OCI-LY1 (cell line): Measurements from ENCODE around the gene FLNC.

Experiments used
- H2AFZ ChIP-seq: fragments of 200-600 bp; sonication (generic), shearing (Covaris generic); 2 replicates; pipeline ENCODE4 v1.6.0; 2014; ENCODE audit warnings: antibody characterized with exemption, mild to moderate bottlenecking, low read length
- H3F3A ChIP-seq: fragments of 200-600 bp; sonication (generic), shearing (Covaris generic); 2 replicates; pipeline ENCODE4 v1.6.0; 2014; ENCODE audit warnings: mild to moderate bottlenecking, antibody characterized with exemption, low read length, moderate library complexity; ENCODE audit not compliant: insufficient read depth
- H3K27ac ChIP-seq: fragments of 200-600 bp; sonication (generic); 2 replicates; pipeline ENCODE4 v1.5.1; 2014; ENCODE audit warnings: low read length, mixed run types, mild to moderate bottlenecking, low read depth; ENCODE audit not compliant: poor library complexity, severe bottlenecking
- H3K27me3 ChIP-seq: fragments of 200-600 bp; sonication (generic); 2 replicates; pipeline ENCODE4 v1.6.0; 2014; ENCODE audit warnings: antibody characterized with exemption, mild to moderate bottlenecking, low read length, moderate library complexity; ENCODE audit not compliant: insufficient read depth
- H3K36me3 ChIP-seq: fragments of 200-600 bp; sonication (generic); 2 replicates; pipeline ENCODE4 v1.6.1; 2014; ENCODE audit warnings: mild to moderate bottlenecking, antibody characterized with exemption, low read length, moderate library complexity, mixed read lengths; ENCODE audit not compliant: insufficient read depth
- H3K4me1 ChIP-seq: fragments of 200-600 bp; sonication (generic); 2 replicates; pipeline ENCODE4 v1.5.1; 2014; ENCODE audit warnings: mild to moderate bottlenecking, low read length, moderate library complexity; ENCODE audit not compliant: insufficient read depth, severe bottlenecking
- H3K4me2 ChIP-seq: fragments of 200-600 bp; sonication (generic), shearing (Covaris generic); 2 replicates; pipeline ENCODE4 v1.6.1; 2014; ENCODE audit warnings: low read length
- H3K4me3 ChIP-seq: fragments of 200-600 bp; sonication (generic); 2 replicates; pipeline ENCODE4 v1.5.1; 2014; ENCODE audit warnings: low read length, low read depth, mild to moderate bottlenecking, mixed read lengths; ENCODE audit not compliant: poor library complexity, severe bottlenecking
- H3K79me2 ChIP-seq: fragments of 200-600 bp; shearing (Covaris generic); 2 replicates; pipeline ENCODE4 v1.6.1; 2016; ENCODE audit warnings: mixed run types, low read length, mixed read lengths; ENCODE audit not compliant: insufficient read depth
- H3K9ac ChIP-seq: fragments of 200-600 bp; sonication (generic), shearing (Covaris generic); 2 replicates; pipeline ENCODE4 v1.6.1; 2014; ENCODE audit warnings: mild to moderate bottlenecking, low read length, mixed read lengths
- H3K9me2 ChIP-seq: fragments of 200-600 bp; sonication (generic), shearing (Covaris generic); 2 replicates; pipeline ENCODE4 v1.6.1; 2014; ENCODE audit warnings: low read depth, mild to moderate bottlenecking, low read length, mixed read lengths
- H3K9me3 ChIP-seq: fragments of 200-600 bp; shearing (Covaris generic); 2 replicates; pipeline ENCODE4 v1.6.1; 2014; ENCODE audit warnings: low read length, mixed read lengths
- H4K20me1 ChIP-seq: fragments of 200-600 bp; sonication (generic), shearing (Covaris generic); 2 replicates; pipeline ENCODE4 v1.6.0; 2016; ENCODE audit warnings: mild to moderate bottlenecking, low read length; ENCODE audit not compliant: insufficient read depth
- EZH2 ChIP-seq: fragments of 200-600 bp; sonication (generic), shearing (Covaris generic); IDR thresholded peaks from 2 replicates; pipeline ENCODE4 v1.8.0; 2017; ENCODE audit warnings: borderline replicate concordance, mixed run types, mild to moderate bottlenecking, antibody characterized with exemption, low read length, moderate library complexity, mixed read lengths
- TF ChIP-seq, protein P1 (sequence below): fragments of 200-600 bp; sonication (generic), shearing (Covaris generic); IDR thresholded peaks from 2 replicates; pipeline ENCODE4 v1.5.1; 2017; ENCODE audit warnings: mild to moderate bottlenecking, antibody characterized with exemption, low read length, moderate library complexity, mixed read lengths

The FLNC gene

DNA sequence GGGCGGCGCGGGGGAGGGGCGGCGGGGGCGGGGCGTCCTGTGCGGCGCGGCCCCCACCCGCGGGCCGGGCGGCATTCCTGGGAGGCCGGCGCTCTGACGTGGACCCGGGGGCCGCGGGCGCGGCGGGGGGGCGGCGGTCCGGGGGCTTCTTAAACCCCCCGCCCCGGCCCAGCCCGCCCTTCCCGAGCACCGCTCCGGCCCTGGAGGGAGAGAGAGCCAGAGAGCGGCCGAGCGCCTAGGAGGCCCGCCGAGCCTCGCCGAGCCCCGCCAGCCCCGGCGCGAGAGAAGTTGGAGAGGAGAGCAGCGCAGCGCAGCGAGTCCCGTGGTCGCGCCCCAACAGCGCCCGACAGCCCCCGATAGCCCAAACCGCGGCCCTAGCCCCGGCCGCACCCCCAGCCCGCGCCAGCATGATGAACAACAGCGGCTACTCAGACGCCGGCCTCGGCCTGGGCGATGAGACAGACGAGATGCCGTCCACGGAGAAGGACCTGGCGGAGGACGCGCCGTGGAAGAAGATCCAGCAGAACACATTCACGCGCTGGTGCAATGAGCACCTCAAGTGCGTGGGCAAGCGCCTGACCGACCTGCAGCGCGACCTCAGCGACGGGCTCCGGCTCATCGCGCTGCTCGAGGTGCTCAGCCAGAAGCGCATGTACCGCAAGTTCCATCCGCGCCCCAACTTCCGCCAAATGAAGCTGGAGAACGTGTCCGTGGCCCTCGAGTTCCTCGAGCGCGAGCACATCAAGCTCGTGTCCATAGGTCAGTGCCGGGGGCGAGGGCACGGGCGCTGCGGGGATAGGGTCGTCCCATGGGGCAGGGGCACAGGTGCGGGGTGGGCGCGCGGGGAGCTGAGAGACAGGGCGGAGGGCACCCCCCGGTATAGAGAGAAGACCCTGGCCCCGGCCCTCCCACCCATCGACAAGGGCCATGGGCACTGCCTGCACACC lies at the start of gene FLNC:
Gene FLNC (plus strand): TSS at position 176 of the 947 bp plus-strand sequence. CDS start 232 bp downstream, at position 408.
- H3K4me1 ChIP-seq, result no peaks in the 10 kb centered on the region
- TF ChIP-seq, protein P1, sequence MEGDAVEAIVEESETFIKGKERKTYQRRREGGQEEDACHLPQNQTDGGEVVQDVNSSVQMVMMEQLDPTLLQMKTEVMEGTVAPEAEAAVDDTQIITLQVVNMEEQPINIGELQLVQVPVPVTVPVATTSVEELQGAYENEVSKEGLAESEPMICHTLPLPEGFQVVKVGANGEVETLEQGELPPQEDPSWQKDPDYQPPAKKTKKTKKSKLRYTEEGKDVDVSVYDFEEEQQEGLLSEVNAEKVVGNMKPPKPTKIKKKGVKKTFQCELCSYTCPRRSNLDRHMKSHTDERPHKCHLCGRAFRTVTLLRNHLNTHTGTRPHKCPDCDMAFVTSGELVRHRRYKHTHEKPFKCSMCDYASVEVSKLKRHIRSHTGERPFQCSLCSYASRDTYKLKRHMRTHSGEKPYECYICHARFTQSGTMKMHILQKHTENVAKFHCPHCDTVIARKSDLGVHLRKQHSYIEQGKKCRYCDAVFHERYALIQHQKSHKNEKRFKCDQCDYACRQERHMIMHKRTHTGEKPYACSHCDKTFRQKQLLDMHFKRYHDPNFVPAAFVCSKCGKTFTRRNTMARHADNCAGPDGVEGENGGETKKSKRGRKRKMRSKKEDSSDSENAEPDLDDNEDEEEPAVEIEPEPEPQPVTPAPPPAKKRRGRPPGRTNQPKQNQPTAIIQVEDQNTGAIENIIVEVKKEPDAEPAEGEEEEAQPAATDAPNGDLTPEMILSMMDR, result no peak
- peak; percentile 29; the same call in 1 of the 2 replicates for TF ChIP-seq EZH2
- H3K27ac ChIP-seq, result no peak within 1 kb of the TSS
- H3K36me3 ChIP-seq, result no peaks in the 10 kb centered on the region
- no peak within 1 kb of the TSS for H3K4me3 ChIP-seq
- H3K27me3 ChIP-seq, result peaks cover 25% of the 10 kb centered on the region
- no peak within 1 kb of the TSS for H2AFZ ChIP-seq
- H3K9me3 ChIP-seq, result no peaks in the 10 kb centered on the region
- H3F3A ChIP-seq, result no peaks in the 10 kb centered on the region
- H3K9ac ChIP-seq, result no peak within 1 kb of the TSS
- no peaks in the 10 kb centered on the region for H4K20me1 ChIP-seq
- no peaks in the 10 kb centered on the region for H3K79me2 ChIP-seq
- peak within 1 kb of the TSS; percentile 13; the same call in 1 of the 2 replicates for H3K4me2 ChIP-seq
- H3K9me2 ChIP-seq, result no peaks in the 10 kb centered on the region

GRCh38 chr7:128781126-128781525 lies 49.1 kb upstream of the FLNC start:
- no peaks in the 10 kb centered on the region; the same call in 1 of the 2 replicates for H3K36me3 ChIP-seq
- H3K27me3 ChIP-seq, result peaks cover 6% of the 10 kb centered on the region; the same call in 1 of the 2 replicates
- no peak overlapping the region for H3K27ac ChIP-seq
- no peaks in the 10 kb centered on the region for H3K9me2 ChIP-seq
- no peaks in the 10 kb centered on the region for H3K79me2 ChIP-seq
- no peak overlapping the region for H3K9ac ChIP-seq
- H3F3A ChIP-seq, result no peaks in the 10 kb centered on the region
- H3K9me3 ChIP-seq, result peaks cover 17% of the 10 kb centered on the region
- no peak overlapping the region for H3K4me3 ChIP-seq
- H3K4me1 ChIP-seq, result no peaks in the 10 kb centered on the region
- no peak overlapping the region for H3K4me2 ChIP-seq
- no peak overlapping the region for H2AFZ ChIP-seq
- TF ChIP-seq EZH2, result no peak
- TF ChIP-seq, protein P1, result no peak
- H4K20me1 ChIP-seq, result no peaks in the 10 kb centered on the region

- H3K27ac ChIP-seq, result no peak overlapping the region
- H2AFZ ChIP-seq, result no peak overlapping the region
- H3K27me3 ChIP-seq, result peaks cover 12% of the 10 kb centered on the region; the same call in 1 of the 2 replicates
- no peaks in the 10 kb centered on the region for H3K4me1 ChIP-seq
- H3K9me2 ChIP-seq, result no peaks in the 10 kb centered on the region
- H3K9me3 ChIP-seq, result peaks cover 17% of the 10 kb centered on the region
- no peak overlapping the region for H3K9ac ChIP-seq
- no peaks in the 10 kb centered on the region for H3K79me2 ChIP-seq
- H3K4me2 ChIP-seq, result no peak overlapping the region
- TF ChIP-seq, protein P1, result no peak
- no peak for TF ChIP-seq EZH2
- no peak overlapping the region for H3K4me3 ChIP-seq
- H3F3A ChIP-seq, result no peaks in the 10 kb centered on the region
- no peaks in the 10 kb centered on the region for H4K20me1 ChIP-seq
- no peaks in the 10 kb centered on the region; the same call in 1 of the 2 replicates for H3K36me3 ChIP-seq
Observed at GRCh38 chr7:128781851-128782250, 48.4 kb upstream of the FLNC start.
